ENCODE data around the gene TRIP6.
"Not testable (repeated sequence)": the region's sequence is repeated elsewhere in the genome, so short reads cannot be mapped to it uniquely, and the experiment has no call there.

TRIP6 gene

GRCh38 chr7:100914208-100914878 lies 47.2 kb downstream of the TRIP6 start:
- no peak for DNase-seq (ENCODE audit: low read depth in 2 of 2)

- DNase-seq (ENCODE audit: low read depth in 2 of 2): no peak
Observed at GRCh38 chr7:100914879-100915447, 47.8 kb downstream of the TRIP6 start.

GRCh38 chr7:100919335-100919734 lies 52.1 kb downstream of the TRIP6 start:
- not testable (repeated sequence) for DNase-seq (ENCODE audit: low read depth in 2 of 2)

GRCh38 chr7:100919779-100920437 lies 52.7 kb downstream of the TRIP6 start:
- not testable (repeated sequence) for DNase-seq (ENCODE audit: low read depth in 2 of 2)

GRCh38 chr7:100921039-100921438 lies 53.9 kb downstream of the TRIP6 start:
- DNase-seq (ENCODE audit: low read depth in 2 of 2): no peak
